ENCODE data around the gene TNS4.

Gene TNS4

DNA sequence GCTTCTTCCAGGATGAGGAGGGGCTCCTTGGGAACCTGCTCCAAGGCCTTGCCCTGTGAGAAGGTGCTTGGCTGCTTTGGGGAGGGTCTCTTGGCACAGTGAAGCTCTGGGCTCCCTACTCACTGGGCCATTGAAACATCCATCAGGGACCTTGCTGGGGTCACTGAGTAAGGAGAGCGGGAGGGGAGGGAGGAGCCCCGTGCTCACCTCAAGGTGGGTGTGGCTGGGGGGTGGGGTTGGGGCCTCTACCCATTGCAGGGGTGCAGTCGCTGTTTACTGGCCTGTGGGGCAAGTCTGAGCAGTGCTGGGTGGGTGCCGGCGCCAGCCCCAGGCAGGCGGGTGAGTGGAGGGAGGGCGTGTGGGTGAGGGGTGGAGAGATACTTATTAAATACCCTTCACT, 9.9 kb downstream of the TNS4 start:
- H3K36me3 ChIP-seq (ENCODE audit: insufficient read depth): no peaks in the 10 kb centered on the region
- H3K4me1 ChIP-seq (ENCODE audit: low read depth, poor library complexity, severe bottlenecking): peaks cover 11% of the 10 kb centered on the region
- no peak for TF ChIP-seq CTCF (conservative IDR thresholded peaks at IDR 0.05; ENCODE audit: low read depth, low read length)
- H3K27ac ChIP-seq: no peak overlapping the region
- no peak overlapping the region for H3K4me3 ChIP-seq (IDR thresholded peaks at IDR 0.05; ENCODE audit: insufficient read depth, low read depth, low read length)
- no peak overlapping the region for H3K9ac ChIP-seq
- H3K79me2 ChIP-seq (ENCODE audit: insufficient read depth, low read depth): no peaks in the 10 kb centered on the region
- no peaks in the 10 kb centered on the region; the same call in 1 of the 2 replicates for H3K27me3 ChIP-seq (ENCODE audit: insufficient read depth, low read depth)
- H3K4me2 ChIP-seq: no peak overlapping the region
- H4K20me1 ChIP-seq (ENCODE audit: insufficient read depth): no peaks in the 10 kb centered on the region
- H2AFZ ChIP-seq (ENCODE audit: low read depth): no peak overlapping the region

GRCh38 chr17:40490982-40491381, 10.4 kb downstream of the TNS4 start:
- Histone ChIP-seq H3K27ac (no peak overlapping the region), H3K27me3 (ENCODE audit: insufficient read depth, low read depth) (no peaks in the 10 kb centered on the region; the same call in 1 of the 2 replicates), H4K20me1 (ENCODE audit: insufficient read depth) (no peaks in the 10 kb centered on the region), H2AFZ (ENCODE audit: low read depth) (no peak overlapping the region), H3K9ac (no peak overlapping the region), H3K4me3 (IDR thresholded peaks at IDR 0.05; ENCODE audit: insufficient read depth, low read depth, low read length) (no peak overlapping the region), H3K79me2 (ENCODE audit: insufficient read depth, low read depth) (no peaks in the 10 kb centered on the region), H3K36me3 (ENCODE audit: insufficient read depth) (no peaks in the 10 kb centered on the region), H3K4me2 (no peak overlapping the region), H3K4me1 (ENCODE audit: low read depth, poor library complexity, severe bottlenecking) (peaks cover 11% of the 10 kb centered on the region)
- no peak for TF ChIP-seq CTCF (conservative IDR thresholded peaks at IDR 0.05; ENCODE audit: low read depth, low read length)

DNA sequence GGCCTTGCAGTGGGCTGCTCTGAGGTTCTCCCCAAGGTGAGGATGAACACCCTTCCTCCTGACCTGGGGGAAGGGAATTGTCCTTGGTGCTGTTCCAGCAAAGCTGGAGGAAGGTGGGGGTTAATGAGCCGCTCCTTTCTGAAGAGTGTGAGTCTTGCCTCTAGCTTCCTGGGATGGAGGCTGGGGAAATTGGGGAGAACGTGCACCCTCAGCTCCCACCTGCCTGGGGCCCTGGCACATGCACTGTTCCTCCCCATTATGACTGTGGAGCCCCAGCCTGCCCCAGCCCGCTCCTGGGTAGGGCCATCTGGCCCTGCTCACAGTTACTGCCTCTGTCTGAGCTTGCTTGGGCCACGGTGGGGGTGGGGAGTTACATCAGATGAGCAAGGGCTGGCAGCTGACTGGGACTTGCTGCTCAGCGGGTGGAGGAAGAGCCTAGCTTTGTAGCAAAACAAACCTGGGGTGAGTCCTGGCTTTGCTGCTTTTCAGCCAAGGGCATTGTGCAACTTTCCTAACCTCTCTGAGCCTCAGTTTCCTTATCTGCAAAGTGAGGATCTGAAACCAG, 11.1 kb downstream of the TNS4 start:
- no peak overlapping the region for H3K4me2 ChIP-seq
- H3K4me1 ChIP-seq (ENCODE audit: low read depth, poor library complexity, severe bottlenecking): peaks cover 11% of the 10 kb centered on the region
- no peak overlapping the region for H3K27ac ChIP-seq
- H3K79me2 ChIP-seq (ENCODE audit: insufficient read depth, low read depth): no peaks in the 10 kb centered on the region
- H3K36me3 ChIP-seq (ENCODE audit: insufficient read depth): no peaks in the 10 kb centered on the region
- H3K9ac ChIP-seq: no peak overlapping the region
- no peaks in the 10 kb centered on the region for H4K20me1 ChIP-seq (ENCODE audit: insufficient read depth)
- no peak for TF ChIP-seq CTCF (conservative IDR thresholded peaks at IDR 0.05; ENCODE audit: low read depth, low read length)
- H3K4me3 ChIP-seq (IDR thresholded peaks at IDR 0.05; ENCODE audit: insufficient read depth, low read depth, low read length): no peak overlapping the region
- H2AFZ ChIP-seq (ENCODE audit: low read depth): no peak overlapping the region
- H3K27me3 ChIP-seq (ENCODE audit: insufficient read depth, low read depth): no peaks in the 10 kb centered on the region; the same call in 1 of the 2 replicates

DNA sequence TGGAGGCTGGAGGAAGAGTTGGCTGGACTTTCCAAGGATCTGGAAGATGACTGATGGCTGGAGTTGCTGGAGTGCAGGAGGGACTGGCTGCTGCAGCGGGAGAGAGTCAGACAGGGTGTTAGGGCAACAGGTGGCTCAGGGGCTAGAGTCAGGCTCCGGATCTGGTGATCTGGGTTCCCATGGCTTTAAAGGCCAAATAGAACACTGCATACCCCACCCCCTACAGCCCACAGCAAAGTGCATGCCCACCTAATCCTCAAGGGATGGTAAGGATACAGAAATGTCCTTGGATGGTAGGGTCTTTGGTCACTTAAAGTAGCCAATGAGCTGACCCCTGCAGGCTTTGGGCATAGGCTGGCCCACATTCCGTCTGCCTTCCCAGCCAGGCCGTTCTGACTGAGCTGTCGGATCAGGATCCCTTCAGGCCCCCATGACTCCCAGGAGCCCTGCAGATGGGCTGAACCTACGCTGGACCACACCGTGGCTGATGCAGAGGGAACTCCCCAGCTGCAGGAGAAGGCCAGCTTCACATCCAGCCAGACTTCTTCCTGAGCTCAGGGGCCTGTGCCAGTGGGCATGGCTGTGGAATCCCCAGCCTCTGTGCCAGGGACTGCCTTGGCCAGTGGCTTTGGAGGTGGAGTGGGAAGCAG, 13.9 kb downstream of the TNS4 start:
- H3K36me3 ChIP-seq (ENCODE audit: insufficient read depth): no peaks in the 10 kb centered on the region
- no peak overlapping the region for H3K27ac ChIP-seq
- no peak overlapping the region for H2AFZ ChIP-seq (ENCODE audit: low read depth)
- no peak overlapping the region for H3K9ac ChIP-seq
- H3K79me2 ChIP-seq (ENCODE audit: insufficient read depth, low read depth): no peaks in the 10 kb centered on the region
- H3K4me2 ChIP-seq: no peak overlapping the region
- H3K4me3 ChIP-seq (IDR thresholded peaks at IDR 0.05; ENCODE audit: insufficient read depth, low read depth, low read length): no peak overlapping the region
- TF ChIP-seq CTCF (conservative IDR thresholded peaks at IDR 0.05; ENCODE audit: low read depth, low read length): no peak
- H3K27me3 ChIP-seq (ENCODE audit: insufficient read depth, low read depth): no peaks in the 10 kb centered on the region; the same call in 1 of the 2 replicates
- H3K4me1 ChIP-seq (ENCODE audit: low read depth, poor library complexity, severe bottlenecking): peaks cover 11% of the 10 kb centered on the region
- H4K20me1 ChIP-seq (ENCODE audit: insufficient read depth): no peaks in the 10 kb centered on the region
